HepG2 (cell line): ENCODE measurements around the gene ALKBH4. TPM values are rescaled to one million over a fixed set of nuclear protein-coding genes. Genes with fewer than 3 reads are reported as not detected.

Experiments
- ATAC-seq: fragments of 200-7000 bp; cut with Tn5 transposase; 3 replicates; pipeline ENCODE4 v1.9.1; 2020; ENCODE audit warnings: mild to moderate bottlenecking, moderate library complexity
- BruUV-seq: library from RNA; stranded (reverse); fragments of 400-500 nt; replicated peaks from 2 replicates; lab custom pipeline; 2021; lab: Mats Ljungman, UMichigan
- CTCF ChIA-PET: fragments of 300-600 bp; formaldehyde crosslinking; extraction: SDS; loops from one replicate; lab custom pipeline; 2021; ENCODE audit warnings: low total read pairs, inconsistent platforms, low intra/inter-chr PET ratio; lab: Yijun Ruan, JAX
- POLR2A ChIA-PET: fragments of 350-600 bp; sonication (Branson Sonifier 250); formaldehyde crosslinking; loops from one replicate; lab custom pipeline; 2020; ENCODE audit warnings: antibody characterized with exemption, inconsistent platforms; lab: Yijun Ruan, JAX
- DNase-seq: peaks from one replicate; pipeline ENCODE4 v3.0.0-alpha.2; 2015; ENCODE audit warnings: low spot score
- FAIRE-seq: peaks from 3 replicates; lab custom pipeline; 2011; peaks lifted over from hg19 to GRCh38; lab: Jason Lieb, UNC
- H2AFZ ChIP-seq: one replicate; pipeline ENCODE4 v1.6.1; 2011; ENCODE audit warnings: low read length, inconsistent platforms
- H3K27ac ChIP-seq: fragments of 300-600 bp; 3 replicates; pipeline ENCODE4 v1.8.0; 2011; ENCODE audit warnings: mixed run types, mild to moderate bottlenecking, mixed read lengths, low read length, inconsistent platforms; ENCODE audit not compliant: insufficient read depth; ENCODE audit errors: extremely low read length
- H3K27me3 ChIP-seq, 2 experiments: fragments of 200-600 bp in 1 of 2; 2 replicates in 1 of 2; 3 replicates in 1 of 2; pipeline versions ENCODE4 v1.6.0 to v1.8.0; 2011; ENCODE audit warnings: low read length in 2 of 2, mild to moderate bottlenecking in 2 of 2, moderate library complexity in 2 of 2, inconsistent platforms in 1 of 2; ENCODE audit not compliant: insufficient read depth in 2 of 2, control insufficient read depth in 1 of 2
- H3K36me3 ChIP-seq, 2 experiments: fragments of 200-600 bp in 1 of 2; replicated peaks in 1 of 2; 2 replicates in 1 of 2; 3 replicates in 1 of 2; pipeline versions ENCODE4 v1.5.1 to v1.8.0; 2011; ENCODE audit warnings: low read length in 2 of 2, inconsistent platforms in 1 of 2; ENCODE audit not compliant: insufficient read depth in 2 of 2, control insufficient read depth in 1 of 2
- H3K4me1 ChIP-seq: 2 replicates; pipeline ENCODE4 v1.5.1; 2012; ENCODE audit warnings: low read length, inconsistent platforms; ENCODE audit not compliant: insufficient read depth
- H3K4me2 ChIP-seq: 2 replicates; pipeline ENCODE4 v1.6.0; 2011; ENCODE audit warnings: low read depth, low read length, inconsistent platforms
- H3K4me3 ChIP-seq, 3 experiments: fragments of 200-600 bp in 1 of 3; sonication (generic), shearing (Covaris generic) in 1 of 3; replicated peaks in 1 of 3; 2 replicates each; pipeline ENCODE4 v1.5.1; 2011 to 2016; ENCODE audit warnings: low read length in 3 of 3, inconsistent platforms in 2 of 3, low read depth in 2 of 3, mild to moderate bottlenecking in 2 of 3, control low read depth in 1 of 3, mixed read lengths in 1 of 3; ENCODE audit not compliant: insufficient read depth in 1 of 3
- H3K79me2 ChIP-seq: one replicate; pipeline ENCODE4 v1.6.1; 2011; ENCODE audit warnings: low read length, inconsistent platforms; ENCODE audit not compliant: insufficient read depth
- H3K9ac ChIP-seq: 2 replicates; pipeline ENCODE4 v1.6.0; 2011; ENCODE audit warnings: mild to moderate bottlenecking, low read depth, low read length, inconsistent platforms; ENCODE audit not compliant: insufficient read depth
- H3K9me3 ChIP-seq: 2 replicates; pipeline ENCODE4 v1.5.1; 2012; ENCODE audit warnings: mild to moderate bottlenecking, low read length
- H4K20me1 ChIP-seq: 2 replicates; pipeline ENCODE4 v1.6.0; 2011; ENCODE audit warnings: inconsistent platforms, mild to moderate bottlenecking, low read length, moderate library complexity; ENCODE audit not compliant: insufficient read depth
- CEBPB ChIP-seq: IDR thresholded peaks from 2 replicates; pipeline ENCODE4 v1.6.1; 2011; ENCODE audit warnings: low read depth, low read length, improper control_type of control experiment, borderline replicate concordance
- FIP1L1 ChIP-seq: fragments of 200-400 bp; formaldehyde crosslinking; IDR thresholded peaks from 2 replicates; pipeline ENCODE4 v1.6.1; 2018; ENCODE audit warnings: low read depth, mild to moderate bottlenecking, low read length, moderate library complexity, borderline replicate concordance; ENCODE audit not compliant: insufficient read depth
- PTBP1 ChIP-seq: fragments of 200-400 bp; formaldehyde crosslinking; IDR thresholded peaks from 2 replicates; pipeline ENCODE4 v1.6.1; 2018; ENCODE audit warnings: low read length, low read depth; ENCODE audit not compliant: poor library complexity, severe bottlenecking
- RFX1 ChIP-seq: fragments of 450-650 bp; IDR thresholded peaks from 2 replicates; pipeline ENCODE4 v1.6.1; 2017
- SMARCE1 ChIP-seq: fragments of 450-650 bp; IDR thresholded peaks from 2 replicates; pipeline ENCODE4 v1.6.1; 2017; ENCODE audit warnings: borderline replicate concordance
- TCF12 ChIP-seq, 2 experiments: fragments of 450-650 bp in 1 of 2; sonication (generic) in 1 of 2; formaldehyde crosslinking in 1 of 2; IDR thresholded peaks; 2 replicates each; pipeline versions ENCODE4 v1.6.1 to v1.8.0; 2017 to 2022; ENCODE audit warnings: antibody characterized with exemption in 1 of 2, mild to moderate bottlenecking in 1 of 2, missing genetic modification reagents in 1 of 2, moderate library complexity in 1 of 2
- TMF1 ChIP-seq: sonication (generic); formaldehyde crosslinking; IDR thresholded peaks from 2 replicates; pipeline ENCODE4 v1.8.1; 2022; ENCODE audit warnings: low read depth, missing genetic modification reagents
- ZNF264 ChIP-seq: sonication (generic); formaldehyde crosslinking; IDR thresholded peaks from 2 replicates; pipeline ENCODE4 v1.4.0; 2020; ENCODE audit warnings: missing genetic modification reagents
- ZNF337 ChIP-seq: sonication (generic); formaldehyde crosslinking; IDR thresholded peaks from 2 replicates; pipeline ENCODE4 v1.5.1; 2020; ENCODE audit warnings: missing genetic modification reagents, low read depth, mild to moderate bottlenecking, borderline replicate concordance
- ZNF646 ChIP-seq: sonication (generic); formaldehyde crosslinking; IDR thresholded peaks from 2 replicates; pipeline ENCODE4 v1.9.0; 2021; ENCODE audit warnings: mild to moderate bottlenecking, missing genetic modification reagents
- ZNF660 ChIP-seq: sonication (generic); formaldehyde crosslinking; IDR thresholded peaks from 2 replicates; pipeline ENCODE4 v1.5.1; 2020; ENCODE audit warnings: mild to moderate bottlenecking, low read depth, missing genetic modification reagents, borderline replicate concordance
- ZNF780A ChIP-seq: sonication (generic); formaldehyde crosslinking; IDR thresholded peaks from 2 replicates; pipeline ENCODE4 v1.8.0; 2022; ENCODE audit warnings: mild to moderate bottlenecking, missing genetic modification reagents, moderate library complexity
- WGBS: methylation state at CpG from one replicate; pipeline ENCODE4 v1.1.6; 2017; ENCODE audit warnings: low lambda C conversion rate; 5-methylcytosine and 5-hydroxymethylcytosine counted together
- in situ Hi-C: cut with HindIII; loops from 2 replicates; pipeline ENCODE4 v1.10.0; 2017; ENCODE audit warnings: low pct_unique_long_range_greater_than_20kb; ENCODE audit not compliant: extremely low pct_ligation_motif_present
- intact Hi-C: fragments of 100-400 bp; cut with micrococcal nuclease; formaldehyde crosslinking; loops from one replicate; pipeline ENCODE4 v1.10.0; 2022; ENCODE audit not compliant: unreplicated experiment
- polyA plus RNA-seq, 8 experiments: library from polyadenylated mRNA; depleted of rRNA in 3 of 8; stranded (reverse) in 7 of 8; unstranded in 1 of 8; fragments of >200 nt; fragmentation: Illumina TruSeq in 4 of 8; extraction: Trizol in 4 of 8; gene quantifications; 2 replicates each; pipeline versions ENCODE4 v1.2.1 to v1.2.3, GENCODE V29; 2011 to 2016; ENCODE audit warnings: low read depth in 4 of 8, missing spikeins in 1 of 8, mixed read lengths in 1 of 8; ENCODE audit not compliant: insufficient read depth in 1 of 8
- total RNA-seq, 5 experiments: library from RNA; depleted of rRNA; stranded (reverse); fragments of >200 nt; fragmentation: Illumina TruSeq; extraction: Trizol; gene quantifications; 2 replicates each; pipeline ENCODE4 v1.2.3, GENCODE V29; 2016; ENCODE audit warnings: low read depth in 1 of 5
- TF ChIP-seq, protein P1 (sequence below): sonication (generic); formaldehyde crosslinking; IDR thresholded peaks from 2 replicates; pipeline ENCODE4 v1.5.1; 2020; ENCODE audit warnings: mild to moderate bottlenecking, missing genetic modification reagents

Gene ALKBH4
- total and polyA plus RNA-seq, 2 of the 13 experiments (the other 11 are each of a cell fraction or from before 2014, with no cell fraction given): 2.6 to 8.8 TPM

DNA sequence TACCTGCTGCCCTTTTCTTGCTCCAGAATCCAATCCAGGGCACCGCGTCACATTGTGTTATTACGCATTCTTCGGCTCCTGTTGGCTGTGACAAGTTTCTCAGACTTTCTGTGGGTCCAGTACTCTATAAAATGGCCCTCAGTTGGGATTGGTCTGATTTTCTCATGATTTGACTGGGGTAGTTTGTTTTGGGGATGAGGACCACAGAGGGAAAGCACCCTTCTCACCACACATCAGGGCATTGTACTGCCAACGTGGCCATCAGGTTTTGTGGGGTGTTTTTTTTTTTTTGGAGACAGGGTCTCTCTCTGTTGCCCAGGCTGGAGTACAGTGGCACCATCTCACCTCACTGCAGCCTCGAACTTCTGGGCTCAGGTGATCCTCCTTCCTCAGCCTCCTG, 48.3 kb downstream of the ALKBH4 start (continued):
- TF ChIP-seq ZNF646 (CRISPR knock-in tag): no peak
- TF ChIP-seq, all 625 proteins: peak for 0

DNA sequence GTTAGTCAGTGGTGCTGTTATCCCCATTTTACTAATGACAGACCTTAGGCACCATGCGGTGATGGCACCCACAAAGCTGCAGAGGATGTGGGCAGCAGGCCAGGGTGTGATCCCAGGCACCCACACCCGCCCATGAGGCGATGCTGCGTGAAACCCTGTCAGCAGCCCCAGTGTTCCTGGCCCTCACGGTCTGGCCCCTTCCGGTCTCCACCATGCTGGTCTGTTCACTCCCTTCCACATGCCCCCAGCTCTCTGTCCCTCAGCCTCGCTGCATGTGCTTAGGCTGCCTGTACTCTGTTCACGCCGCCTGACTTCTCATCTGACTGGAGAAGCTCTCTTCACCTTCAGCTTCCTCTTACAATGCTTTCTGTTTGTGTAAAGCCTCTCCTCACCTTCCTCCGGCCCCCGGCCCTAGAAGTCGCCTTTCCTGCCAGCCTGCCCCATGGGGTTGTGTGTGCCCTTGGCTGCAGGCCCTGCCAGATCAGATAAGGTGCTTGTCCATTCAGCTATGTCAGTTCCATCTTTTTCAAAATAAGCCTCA, 48.9 kb downstream of the ALKBH4 start:
- H3K27me3 ChIP-seq: no peaks in the 10 kb centered on the region
- ATAC-seq: no peak
- in situ Hi-C loops (no loop called here), intact Hi-C loops (no loop called here)
- CTCF ChIA-PET: no interaction called here
- peaks cover 8% of the 10 kb centered on the region; the same call in 1 of the 2 replicates for H4K20me1 ChIP-seq
- no peak overlapping the region for H3K4me2 ChIP-seq
- no peak overlapping the region for H3K27ac ChIP-seq
- H3K79me2 ChIP-seq: no peaks in the 10 kb centered on the region
- TF ChIP-seq TMF1 (no peak), SMARCE1 (no peak), FIP1L1 (no peak), RFX1 (no peak), ZNF780A (CRISPR knock-in tag) (no peak), TCF12 (IDR thresholded peaks at IDR 0.05) (no peak), TCF12 (CRISPR knock-in tag; IDR thresholded peaks at IDR 0.05) (no peak), CEBPB (no peak), PTBP1 (no peak), ZNF660 (no peak), ZNF264 (no peak), ZNF337 (CRISPR knock-in tag) (no peak)
- TF ChIP-seq, protein P1, sequence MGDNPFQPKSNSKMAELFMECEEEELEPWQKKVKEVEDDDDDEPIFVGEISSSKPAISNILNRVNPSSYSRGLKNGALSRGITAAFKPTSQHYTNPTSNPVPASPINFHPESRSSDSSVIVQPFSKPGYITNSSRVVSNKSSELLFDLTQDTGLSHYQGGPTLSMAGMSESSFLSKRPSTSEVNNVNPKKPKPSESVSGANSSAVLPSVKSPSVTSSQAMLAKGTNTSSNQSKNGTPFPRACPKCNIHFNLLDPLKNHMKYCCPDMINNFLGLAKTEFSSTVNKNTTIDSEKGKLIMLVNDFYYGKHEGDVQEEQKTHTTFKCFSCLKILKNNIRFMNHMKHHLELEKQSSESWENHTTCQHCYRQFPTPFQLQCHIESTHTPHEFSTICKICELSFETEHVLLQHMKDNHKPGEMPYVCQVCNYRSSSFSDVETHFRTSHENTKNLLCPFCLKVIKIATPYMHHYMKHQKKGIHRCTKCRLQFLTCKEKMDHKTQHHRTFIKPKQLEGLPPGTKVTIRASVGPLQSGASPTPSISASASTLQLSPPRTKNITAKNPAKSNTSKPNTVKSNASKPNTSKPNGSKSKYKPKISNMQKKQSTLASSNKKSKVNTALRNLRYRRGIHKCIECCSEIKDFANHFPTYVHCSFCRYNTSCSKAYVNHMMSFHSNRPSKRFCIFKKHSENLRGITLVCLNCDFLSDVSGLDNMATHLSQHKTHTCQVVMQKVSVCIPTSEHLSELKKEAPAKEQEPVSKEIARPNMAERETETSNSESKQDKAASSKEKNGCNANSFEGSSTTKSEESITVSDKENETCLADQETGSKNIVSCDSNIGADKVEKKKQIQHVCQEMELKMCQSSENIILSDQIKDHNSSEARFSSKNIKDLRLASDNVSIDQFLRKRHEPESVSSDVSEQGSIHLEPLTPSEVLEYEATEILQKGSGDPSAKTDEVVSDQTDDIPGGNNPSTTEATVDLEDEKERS (CRISPR knock-in tag): no peak
- H2AFZ ChIP-seq: no peak overlapping the region
- H3K9ac ChIP-seq: no peak overlapping the region
- H3K4me1 ChIP-seq: no peaks in the 10 kb centered on the region
- no peak for DNase-seq
- BruUV-seq: no TSS peak
- 96% methylated on average over 8 of the region's 12 CpGs for WGBS
- FAIRE-seq: no peak
- H3K4me3 ChIP-seq: no peak overlapping the region
- POLR2A ChIA-PET: no interaction called here
- no peaks in the 10 kb centered on the region for H3K9me3 ChIP-seq
- peaks cover 16 to 83% of the 10 kb centered on the region in 2 experiments for H3K36me3 ChIP-seq
